ENCODE data around the gene UBXN7.

DNA sequence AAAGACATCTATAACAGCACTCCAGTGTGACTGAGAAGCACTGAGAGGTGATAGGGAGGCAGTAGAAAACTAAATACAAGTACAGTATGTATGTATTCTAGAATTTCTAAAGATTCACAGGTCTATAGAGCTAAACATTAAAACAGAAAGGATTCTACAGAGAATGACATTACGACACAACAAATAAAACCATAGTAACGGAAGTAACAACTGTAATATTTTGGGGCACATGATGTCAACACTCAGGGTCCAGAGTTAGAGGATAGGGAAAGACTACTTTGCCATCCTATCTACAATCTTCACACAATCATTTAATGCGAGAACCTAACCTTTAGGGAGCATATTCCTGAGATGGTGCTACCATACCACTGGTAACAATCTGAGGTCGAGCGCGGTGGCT, 13.6 kb downstream of the UBXN7 start:
- TF ChIP-seq, protein P1, sequence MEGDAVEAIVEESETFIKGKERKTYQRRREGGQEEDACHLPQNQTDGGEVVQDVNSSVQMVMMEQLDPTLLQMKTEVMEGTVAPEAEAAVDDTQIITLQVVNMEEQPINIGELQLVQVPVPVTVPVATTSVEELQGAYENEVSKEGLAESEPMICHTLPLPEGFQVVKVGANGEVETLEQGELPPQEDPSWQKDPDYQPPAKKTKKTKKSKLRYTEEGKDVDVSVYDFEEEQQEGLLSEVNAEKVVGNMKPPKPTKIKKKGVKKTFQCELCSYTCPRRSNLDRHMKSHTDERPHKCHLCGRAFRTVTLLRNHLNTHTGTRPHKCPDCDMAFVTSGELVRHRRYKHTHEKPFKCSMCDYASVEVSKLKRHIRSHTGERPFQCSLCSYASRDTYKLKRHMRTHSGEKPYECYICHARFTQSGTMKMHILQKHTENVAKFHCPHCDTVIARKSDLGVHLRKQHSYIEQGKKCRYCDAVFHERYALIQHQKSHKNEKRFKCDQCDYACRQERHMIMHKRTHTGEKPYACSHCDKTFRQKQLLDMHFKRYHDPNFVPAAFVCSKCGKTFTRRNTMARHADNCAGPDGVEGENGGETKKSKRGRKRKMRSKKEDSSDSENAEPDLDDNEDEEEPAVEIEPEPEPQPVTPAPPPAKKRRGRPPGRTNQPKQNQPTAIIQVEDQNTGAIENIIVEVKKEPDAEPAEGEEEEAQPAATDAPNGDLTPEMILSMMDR (IDR thresholded peaks at IDR 0.05): no peak
- no peak for TF ChIP-seq POLR2A (IDR thresholded peaks at IDR 0.05)

Measured in suprapubic skin (tissue), 3 donors.